Effector memory CD8-positive, alpha-beta T cell (primary cell): ENCODE measurements around the gene TSPAN5.

Experiments used
- ATAC-seq: fragments of 150-1000 bp; cut with Tn5 transposase; replicated peaks from 2 replicates; pipeline ENCODE4 v1.10.0; 2021; ENCODE audit warnings: mild to moderate bottlenecking, moderate library complexity
- DNase-seq, 3 experiments: peaks; one replicate each; pipeline ENCODE4 v3.0.0; 2021
- H3K27ac Mint-ChIP-seq, 2 donors: one replicate each; pipeline ENCODE4 v1.8.0; 2022; ENCODE audit warnings: mild to moderate bottlenecking in 2 of 2, mixed read lengths in 2 of 2, moderate library complexity in 2 of 2
- H3K27me3 Mint-ChIP-seq, 2 donors: one replicate each; pipeline ENCODE4 v1.8.0; 2022; ENCODE audit warnings: mixed read lengths in 2 of 2
- H3K36me3 Mint-ChIP-seq: one replicate; pipeline ENCODE4 v1.8.0; 2022; ENCODE audit warnings: mild to moderate bottlenecking, moderate library complexity, mixed read lengths; ENCODE audit not compliant: insufficient read depth
- H3K4me1 Mint-ChIP-seq, 2 donors: one replicate each; pipeline ENCODE4 v1.8.0; 2022; ENCODE audit warnings: low read depth in 2 of 2, mixed read lengths in 2 of 2
- H3K4me3 Mint-ChIP-seq, 2 donors: one replicate each; pipeline ENCODE4 v1.8.0; 2022; ENCODE audit warnings: mild to moderate bottlenecking in 2 of 2, mixed read lengths in 2 of 2, moderate library complexity in 2 of 2
- H3K9me3 Mint-ChIP-seq, 2 donors: one replicate each; pipeline ENCODE4 v1.8.0; 2022; ENCODE audit warnings: mixed read lengths in 2 of 2

The TSPAN5 gene

GRCh38 chr4:98686043-98686707 lies 27.8 kb upstream of the TSPAN5 start:
- H3K4me1 Mint-ChIP-seq = peaks cover 21% of the 10 kb centered on the region in 2 donors
- H3K4me3 Mint-ChIP-seq = no peak overlapping the region
- no peaks in the 10 kb centered on the region for H3K27me3 Mint-ChIP-seq
- H3K36me3 Mint-ChIP-seq = no peaks in the 10 kb centered on the region
- no peak for ATAC-seq
- H3K27ac Mint-ChIP-seq = no peak overlapping the region
- no peak for DNase-seq
- H3K9me3 Mint-ChIP-seq = peaks cover 3 to 8% of the 10 kb centered on the region in 2 donors

GRCh38 chr4:98685225-98686042 lies 27.0 kb upstream of the TSPAN5 start:
- ATAC-seq = no peak
- peaks cover under 1 to 2% of the 10 kb centered on the region in 2 donors for H3K9me3 Mint-ChIP-seq
- no peak overlapping the region for H3K27ac Mint-ChIP-seq
- H3K27me3 Mint-ChIP-seq = no peaks in the 10 kb centered on the region
- no peaks in the 10 kb centered on the region for H3K36me3 Mint-ChIP-seq
- peaks cover 16 to 18% of the 10 kb centered on the region in 2 donors for H3K4me1 Mint-ChIP-seq
- DNase-seq = no peak
- no peak overlapping the region for H3K4me3 Mint-ChIP-seq

- ATAC-seq (no peak), DNase-seq (no peak)
- Mint-ChIP-seq H3K9me3 (no peaks in the 10 kb centered on the region), H3K36me3 (no peaks in the 10 kb centered on the region), H3K27me3 (no peaks in the 10 kb centered on the region), H3K4me3 (no peak overlapping the region), H3K27ac (no peak overlapping the region), H3K4me1 (peaks cover 0 to 3% of the 10 kb centered on the region in 2 donors)
These were observed 24.3 kb upstream of the TSPAN5 start for GRCh38 chr4:98682719-98683118.

- DNase-seq = no peak
- Mint-ChIP-seq H3K9me3 (no peaks in the 10 kb centered on the region), H3K36me3 (no peaks in the 10 kb centered on the region), H3K27ac (no peak overlapping the region), H3K4me1 (peaks cover 0 to 1% of the 10 kb centered on the region in 2 donors), H3K27me3 (no peaks in the 10 kb centered on the region), H3K4me3 (no peak overlapping the region)
- ATAC-seq = no peak
These were observed 22.4 kb upstream of the TSPAN5 start for GRCh38 chr4:98680806-98681205.

GRCh38 chr4:98679738-98680137 lies 21.3 kb upstream of the TSPAN5 start:
- Mint-ChIP-seq H3K27ac (no peak overlapping the region), H3K4me1 (peaks cover 0 to 1% of the 10 kb centered on the region in 2 donors), H3K27me3 (peaks cover 1 to 3% of the 10 kb centered on the region in 2 donors), H3K9me3 (no peaks in the 10 kb centered on the region), H3K4me3 (no peak overlapping the region), H3K36me3 (no peaks in the 10 kb centered on the region)
- ATAC-seq (no peak), DNase-seq (no peak)

- no peak overlapping the region for H3K4me3 Mint-ChIP-seq
- no peak for ATAC-seq
- peaks cover 11 to 12% of the 10 kb centered on the region in 2 donors for H3K27me3 Mint-ChIP-seq
- H3K9me3 Mint-ChIP-seq = no peaks in the 10 kb centered on the region
- no peak overlapping the region for H3K27ac Mint-ChIP-seq
- no peak for DNase-seq
- H3K4me1 Mint-ChIP-seq = peaks cover 0 to 1% of the 10 kb centered on the region in 2 donors
- no peaks in the 10 kb centered on the region for H3K36me3 Mint-ChIP-seq
These were observed 19.4 kb upstream of the TSPAN5 start for GRCh38 chr4:98677799-98678198.

GRCh38 chr4:98674404-98675173 lies 16.2 kb upstream of the TSPAN5 start:
- no peak for ATAC-seq
- peaks cover 0 to 1% of the 10 kb centered on the region in 2 donors for H3K4me1 Mint-ChIP-seq

GRCh38 chr4:98673978-98674377 lies 15.6 kb upstream of the TSPAN5 start:
- no peaks in the 10 kb centered on the region for H3K9me3 Mint-ChIP-seq
- H3K4me3 Mint-ChIP-seq = no peak overlapping the region
- H3K36me3 Mint-ChIP-seq = no peaks in the 10 kb centered on the region
- ATAC-seq (no peak), DNase-seq (no peak)
- H3K4me1 Mint-ChIP-seq = peaks cover 0 to 1% of the 10 kb centered on the region in 2 donors
- peaks cover 26 to 27% of the 10 kb centered on the region in 2 donors for H3K27me3 Mint-ChIP-seq
- no peak overlapping the region for H3K27ac Mint-ChIP-seq

More at GRCh38 chr4:98674404-98675173, 16.2 kb upstream of the TSPAN5 start:
- H3K4me3 Mint-ChIP-seq = no peak overlapping the region
- no peak overlapping the region for H3K27ac Mint-ChIP-seq
- peaks cover 26 to 27% of the 10 kb centered on the region in 2 donors for H3K27me3 Mint-ChIP-seq
- DNase-seq = no peak
- no peaks in the 10 kb centered on the region for H3K36me3 Mint-ChIP-seq
- H3K9me3 Mint-ChIP-seq = no peaks in the 10 kb centered on the region

- ATAC-seq = no peak
- Mint-ChIP-seq H3K4me1 (peaks cover 0 to 1% of the 10 kb centered on the region in 2 donors), H3K36me3 (no peaks in the 10 kb centered on the region), H3K27me3 (peaks cover 26 to 27% of the 10 kb centered on the region in 2 donors), H3K27ac (no peak overlapping the region), H3K4me3 (no peak overlapping the region), H3K9me3 (no peaks in the 10 kb centered on the region)
- DNase-seq = no peak
These were observed 14.9 kb upstream of the TSPAN5 start for GRCh38 chr4:98673288-98673644.

GRCh38 chr4:98672583-98673287 lies 14.3 kb upstream of the TSPAN5 start:
- ATAC-seq = no peak
- Mint-ChIP-seq H3K36me3 (no peaks in the 10 kb centered on the region), H3K27me3 (peaks cover 26 to 27% of the 10 kb centered on the region in 2 donors), H3K9me3 (no peaks in the 10 kb centered on the region), H3K27ac (no peak overlapping the region), H3K4me1 (peaks cover 0 to under 1% of the 10 kb centered on the region in 2 donors), H3K4me3 (no peak overlapping the region)
- DNase-seq = no peak

GRCh38 chr4:98671131-98671530 lies 12.7 kb upstream of the TSPAN5 start:
- H3K27ac Mint-ChIP-seq = no peak overlapping the region
- H3K36me3 Mint-ChIP-seq = no peaks in the 10 kb centered on the region
- no peaks in the 10 kb centered on the region for H3K9me3 Mint-ChIP-seq
- H3K27me3 Mint-ChIP-seq = peaks cover 26 to 27% of the 10 kb centered on the region in 2 donors
- no peak for ATAC-seq
- no peak for DNase-seq
- no peaks in the 10 kb centered on the region for H3K4me1 Mint-ChIP-seq
- no peak overlapping the region for H3K4me3 Mint-ChIP-seq

GRCh38 chr4:98670186-98670585 lies 11.8 kb upstream of the TSPAN5 start:
- Mint-ChIP-seq H3K4me3 (no peak overlapping the region), H3K36me3 (no peaks in the 10 kb centered on the region), H3K9me3 (no peaks in the 10 kb centered on the region), H3K27ac (no peak overlapping the region), H3K27me3 (peaks cover 26 to 27% of the 10 kb centered on the region in 2 donors), H3K4me1 (peaks cover 2 to 3% of the 10 kb centered on the region in 2 donors)
- ATAC-seq = no peak
- DNase-seq = no peak

- Mint-ChIP-seq H3K4me3 (no peak overlapping the region), H3K27ac (no peak overlapping the region), H3K4me1 (peaks cover 4 to 5% of the 10 kb centered on the region in 2 donors), H3K36me3 (no peaks in the 10 kb centered on the region), H3K27me3 (peaks cover 23% of the 10 kb centered on the region in 2 donors), H3K9me3 (no peaks in the 10 kb centered on the region)
- no peak for DNase-seq
- no peak for ATAC-seq
These were observed 11.2 kb upstream of the TSPAN5 start for GRCh38 chr4:98669577-98669976.
